GM11168 (cell line): Measurements from ENCODE around the gene WBP4.
"Not testable (repeated sequence)": the region's sequence is repeated elsewhere in the genome, so short reads cannot be mapped to it uniquely, and the experiment has no call there.

Experiments used
- in situ Hi-C: fragments of 300-500 bp; cut with MboI; formaldehyde crosslinking; loops from one replicate; pipeline ENCODE4 v1.12.0; 2022; ENCODE audit warnings: low sequenced_read_pairs; ENCODE audit not compliant: unreplicated experiment

WBP4 gene

GRCh38 chr13:41061075-41061913 lies at the start of gene WBP4:
TSS of gene WBP4 (plus strand) at chr13:41061509. CDS start at chr13:41061674, 165 bp downstream.
- in situ Hi-C loops: no loop called here

GRCh38 chr13:41012536-41012935 lies 48.8 kb upstream of the WBP4 start:
- in situ Hi-C loops: no loop called here

GRCh38 chr13:41013835-41014234 lies 47.5 kb upstream of the WBP4 start:
- in situ Hi-C loops: no loop called here

- in situ Hi-C loops: no loop called here
Measured at GRCh38 chr13:41015920-41016319, 45.4 kb upstream of the WBP4 start.

- in situ Hi-C loops: no loop called here
Measured at GRCh38 chr13:41017159-41017558, 44.1 kb upstream of the WBP4 start.

GRCh38 chr13:41017817-41018601 lies 43.3 kb upstream of the WBP4 start:
- in situ Hi-C loops: no loop called here

- in situ Hi-C loops: no loop called here
Measured at GRCh38 chr13:41018602-41018948, 42.7 kb upstream of the WBP4 start.

- in situ Hi-C loops: no loop called here
Measured at GRCh38 chr13:41019011-41019487, 42.3 kb upstream of the WBP4 start, which contains the start of gene ELF1. TSS of gene ELF1 (minus strand) at chr13:41019316. CDS start at chr13:40982054, 37,262 bp downstream.

- in situ Hi-C loops: no loop called here
Measured at GRCh38 chr13:41019578-41020347, 41.5 kb upstream of the WBP4 start.

GRCh38 chr13:41025518-41025917 lies 35.8 kb upstream of the WBP4 start:
- in situ Hi-C loops: no loop called here

- in situ Hi-C loops: no loop called here
Measured at GRCh38 chr13:41026788-41027187, 34.5 kb upstream of the WBP4 start.

- in situ Hi-C loops: no loop called here
Measured at GRCh38 chr13:41028051-41028450, 33.3 kb upstream of the WBP4 start.

GRCh38 chr13:41029629-41030028 lies 31.7 kb upstream of the WBP4 start:
- in situ Hi-C loops: no loop called here

GRCh38 chr13:41032691-41033376 lies 28.5 kb upstream of the WBP4 start:
- in situ Hi-C loops: no loop called here

- in situ Hi-C loops: no loop called here
Measured at GRCh38 chr13:41034382-41034781, 26.9 kb upstream of the WBP4 start.

GRCh38 chr13:41034881-41035280 lies 26.4 kb upstream of the WBP4 start:
- in situ Hi-C loops: no loop called here

GRCh38 chr13:41036557-41036956 lies 24.8 kb upstream of the WBP4 start:
- in situ Hi-C loops: not testable (repeated sequence)

GRCh38 chr13:41039746-41040145 lies 21.6 kb upstream of the WBP4 start:
- in situ Hi-C loops: no loop called here

- in situ Hi-C loops: no loop called here
Measured at GRCh38 chr13:41040584-41041334, 20.6 kb upstream of the WBP4 start.
